Ishikawa (cell line): ENCODE measurements around the gene BEND6.

ENCODE experiments used
- CEBPB ChIP-seq: IDR thresholded peaks from 2 replicates; pipeline ENCODE4 v1.6.1; 2012
- CREB1 ChIP-seq: IDR thresholded peaks from 2 replicates; pipeline ENCODE4 v1.6.1; 2012; ENCODE audit warnings: low read depth
- EGR1 ChIP-seq: IDR thresholded peaks from 2 replicates; pipeline ENCODE4 v1.6.1; 2012
- EP300 ChIP-seq: IDR thresholded peaks from 2 replicates; pipeline ENCODE4 v1.6.1; 2012; ENCODE audit warnings: borderline replicate concordance
- FOXM1 ChIP-seq: IDR thresholded peaks from 2 replicates; pipeline ENCODE4 v1.6.1; 2012; ENCODE audit warnings: low read depth, borderline replicate concordance
- NFIC ChIP-seq: IDR thresholded peaks from 2 replicates; pipeline ENCODE4 v1.6.1; 2012
- RAD21 ChIP-seq: IDR thresholded peaks from 2 replicates; pipeline ENCODE4 v1.6.1; 2012; ENCODE audit warnings: low read depth
- TAF1 ChIP-seq: IDR thresholded peaks from 2 replicates; pipeline ENCODE4 v1.6.1; 2012; ENCODE audit warnings: low read depth, mild to moderate bottlenecking
- TCF12 ChIP-seq: IDR thresholded peaks from 2 replicates; pipeline ENCODE4 v1.6.1; 2012; ENCODE audit warnings: low read depth
- TEAD4 ChIP-seq: IDR thresholded peaks from 2 replicates; pipeline ENCODE4 v1.6.1; 2012
- YY1 ChIP-seq: IDR thresholded peaks from 2 replicates; pipeline ENCODE4 v1.6.1; 2012; ENCODE audit warnings: low read depth
- ZBTB7A ChIP-seq: IDR thresholded peaks from 2 replicates; pipeline ENCODE4 v1.6.1; 2012; ENCODE audit warnings: low read depth
- TF ChIP-seq, protein P1 (sequence below): IDR thresholded peaks from 2 replicates; pipeline ENCODE4 v1.6.1; 2012
- TF ChIP-seq, protein P2 (sequence below): IDR thresholded peaks from 2 replicates; pipeline ENCODE4 v1.6.1; 2012
- TF ChIP-seq, protein P3 (sequence below): IDR thresholded peaks from 2 replicates; pipeline ENCODE4 v1.6.1; 2012; ENCODE audit warnings: low read depth, mild to moderate bottlenecking

BEND6 gene

DNA sequence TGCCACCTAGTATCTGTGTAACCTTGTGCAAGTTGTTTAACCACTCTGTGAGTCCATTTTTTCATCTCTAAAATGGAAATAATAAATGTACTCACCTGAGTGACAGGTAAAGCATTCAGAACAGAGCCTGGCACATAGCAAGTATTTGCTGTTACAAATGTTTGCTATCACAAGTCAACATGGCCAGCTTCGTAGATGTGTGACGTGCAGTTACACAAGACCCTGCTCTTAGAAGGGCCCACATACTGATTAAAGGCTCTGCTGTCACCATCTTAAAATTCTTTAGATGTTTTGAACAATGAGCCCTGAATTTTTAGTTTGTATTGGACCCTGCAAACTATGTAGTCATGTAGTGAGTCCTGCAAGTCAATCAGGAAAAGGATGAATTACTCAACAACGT lies 51.2 kb downstream of the BEND6 start:
- TF ChIP-seq, protein P1, sequence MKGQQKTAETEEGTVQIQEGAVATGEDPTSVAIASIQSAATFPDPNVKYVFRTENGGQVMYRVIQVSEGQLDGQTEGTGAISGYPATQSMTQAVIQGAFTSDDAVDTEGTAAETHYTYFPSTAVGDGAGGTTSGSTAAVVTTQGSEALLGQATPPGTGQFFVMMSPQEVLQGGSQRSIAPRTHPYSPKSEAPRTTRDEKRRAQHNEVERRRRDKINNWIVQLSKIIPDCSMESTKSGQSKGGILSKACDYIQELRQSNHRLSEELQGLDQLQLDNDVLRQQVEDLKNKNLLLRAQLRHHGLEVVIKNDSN: no peak
- TF ChIP-seq CEBPB (no peak), EP300 (no peak), TCF12 (no peak), RAD21 (no peak), TAF1 (no peak), TEAD4 (no peak), ZBTB7A (no peak), CREB1 (no peak), FOXM1 (no peak), YY1 (no peak), EGR1 (no peak), NFIC (no peak)
- TF ChIP-seq, protein P2, sequence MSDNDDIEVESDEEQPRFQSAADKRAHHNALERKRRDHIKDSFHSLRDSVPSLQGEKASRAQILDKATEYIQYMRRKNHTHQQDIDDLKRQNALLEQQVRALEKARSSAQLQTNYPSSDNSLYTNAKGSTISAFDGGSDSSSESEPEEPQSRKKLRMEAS: no peak
- TF ChIP-seq, protein P3, sequence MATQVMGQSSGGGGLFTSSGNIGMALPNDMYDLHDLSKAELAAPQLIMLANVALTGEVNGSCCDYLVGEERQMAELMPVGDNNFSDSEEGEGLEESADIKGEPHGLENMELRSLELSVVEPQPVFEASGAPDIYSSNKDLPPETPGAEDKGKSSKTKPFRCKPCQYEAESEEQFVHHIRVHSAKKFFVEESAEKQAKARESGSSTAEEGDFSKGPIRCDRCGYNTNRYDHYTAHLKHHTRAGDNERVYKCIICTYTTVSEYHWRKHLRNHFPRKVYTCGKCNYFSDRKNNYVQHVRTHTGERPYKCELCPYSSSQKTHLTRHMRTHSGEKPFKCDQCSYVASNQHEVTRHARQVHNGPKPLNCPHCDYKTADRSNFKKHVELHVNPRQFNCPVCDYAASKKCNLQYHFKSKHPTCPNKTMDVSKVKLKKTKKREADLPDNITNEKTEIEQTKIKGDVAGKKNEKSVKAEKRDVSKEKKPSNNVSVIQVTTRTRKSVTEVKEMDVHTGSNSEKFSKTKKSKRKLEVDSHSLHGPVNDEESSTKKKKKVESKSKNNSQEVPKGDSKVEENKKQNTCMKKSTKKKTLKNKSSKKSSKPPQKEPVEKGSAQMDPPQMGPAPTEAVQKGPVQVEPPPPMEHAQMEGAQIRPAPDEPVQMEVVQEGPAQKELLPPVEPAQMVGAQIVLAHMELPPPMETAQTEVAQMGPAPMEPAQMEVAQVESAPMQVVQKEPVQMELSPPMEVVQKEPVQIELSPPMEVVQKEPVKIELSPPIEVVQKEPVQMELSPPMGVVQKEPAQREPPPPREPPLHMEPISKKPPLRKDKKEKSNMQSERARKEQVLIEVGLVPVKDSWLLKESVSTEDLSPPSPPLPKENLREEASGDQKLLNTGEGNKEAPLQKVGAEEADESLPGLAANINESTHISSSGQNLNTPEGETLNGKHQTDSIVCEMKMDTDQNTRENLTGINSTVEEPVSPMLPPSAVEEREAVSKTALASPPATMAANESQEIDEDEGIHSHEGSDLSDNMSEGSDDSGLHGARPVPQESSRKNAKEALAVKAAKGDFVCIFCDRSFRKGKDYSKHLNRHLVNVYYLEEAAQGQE: no peak

DNA sequence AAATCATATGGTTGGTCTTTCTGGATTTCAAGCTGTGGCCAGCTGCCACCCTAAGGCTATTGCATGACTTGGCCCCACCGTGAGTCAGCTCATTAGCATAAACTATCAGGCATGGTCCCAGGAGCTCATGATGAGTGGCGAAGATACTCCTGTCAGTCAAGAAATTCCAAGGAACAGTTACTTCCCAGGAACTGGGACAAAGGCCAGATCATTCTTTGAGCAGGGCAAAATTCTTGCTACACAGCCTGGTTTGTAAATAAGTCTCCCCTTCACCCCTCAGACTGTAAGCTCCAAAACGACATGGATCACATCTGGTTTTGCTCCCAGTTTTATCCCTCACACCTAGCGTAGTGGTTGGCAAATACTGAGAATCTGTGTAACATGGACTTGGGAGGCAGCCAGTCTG lies 58.6 kb downstream of the BEND6 start:
- TF ChIP-seq YY1 (no peak), NFIC (no peak), TCF12 (no peak), CREB1 (no peak), TEAD4 (no peak), EP300 (no peak), FOXM1 (no peak), CEBPB (no peak), TAF1 (no peak), EGR1 (no peak), RAD21 (no peak)
- TF ChIP-seq, protein P2: no peak
- TF ChIP-seq, protein P3: no peak
- TF ChIP-seq, protein P1: no peak

GRCh38 chr6:57017069-57017468 lies 62.2 kb downstream of the BEND6 start:
- TF ChIP-seq NFIC: no peak

DNA sequence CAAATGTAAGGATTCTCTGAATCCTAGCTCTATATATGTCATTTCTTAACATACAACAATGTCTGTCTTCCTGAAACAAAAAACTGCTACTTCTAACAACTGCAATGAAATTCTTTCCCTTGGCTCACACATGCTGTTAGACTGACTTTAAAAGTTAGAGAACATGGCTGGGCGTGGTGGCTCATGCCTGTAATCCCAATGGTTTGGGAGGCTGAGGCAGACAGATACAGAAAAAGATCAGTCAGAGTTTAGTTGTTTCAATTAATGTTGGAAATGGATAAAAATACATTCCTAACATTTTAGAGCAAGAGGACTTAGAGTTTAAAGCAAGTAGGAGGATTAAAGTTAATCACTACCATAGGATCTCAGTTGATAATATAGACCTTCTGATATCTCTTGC lies 62.9 kb downstream of the BEND6 start:
- TF ChIP-seq CREB1: no peak
- no peak for TF ChIP-seq TCF12
- TF ChIP-seq EP300: no peak
- TF ChIP-seq YY1: no peak
- TF ChIP-seq NFIC: no peak
- TF ChIP-seq ZBTB7A: no peak
- TF ChIP-seq, protein P1: no peak
- no peak for TF ChIP-seq CEBPB

- TF ChIP-seq TAF1 (no peak), EGR1 (no peak), TCF12 (no peak), TEAD4 (no peak), EP300 (no peak), NFIC (no peak), CEBPB (no peak), RAD21 (no peak)
- TF ChIP-seq, protein P3: no peak
- TF ChIP-seq, protein P1: no peak
These were observed 64.5 kb downstream of the BEND6 start for GRCh38 chr6:57019434-57019833.
